RPMI8226 (cell line): ENCODE measurements around the gene ATMIN.
A peak's percentile ranks its signal among the peaks of the same experiment; 100 is the strongest.

Experiments
- DNase-seq: peaks from one replicate; pipeline ENCODE4 v3.0.0-alpha.2; 2015

Gene ATMIN

GRCh38 chr16:81006813-81007695 lies 28.6 kb upstream of the ATMIN start, which contains the start of the genes CENPN and CMC2:
TSS of gene CENPN (plus strand) at chr16:81007214. CDS start at chr16:81011940, 4,726 bp downstream.
TSS of gene CMC2 (minus strand) at chr16:81006885. CDS start at chr16:80997394, 9,491 bp downstream.
- peak; percentile 94 for DNase-seq

DNA sequence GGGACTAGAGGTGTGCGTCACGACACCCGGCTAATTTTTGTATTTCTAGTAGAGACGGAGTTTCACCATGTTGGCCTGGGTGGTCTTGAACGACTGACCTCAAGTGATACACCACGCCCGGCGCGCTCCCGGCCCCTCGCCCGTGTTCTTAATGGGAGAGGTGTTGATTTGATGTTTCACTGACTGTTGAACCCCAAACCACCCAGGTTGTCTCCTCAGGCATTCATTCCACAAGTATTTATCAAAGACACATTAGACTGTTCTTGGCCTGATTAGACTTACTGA lies 27.2 kb upstream of the ATMIN start:
- DNase-seq, result no peak

DNA sequence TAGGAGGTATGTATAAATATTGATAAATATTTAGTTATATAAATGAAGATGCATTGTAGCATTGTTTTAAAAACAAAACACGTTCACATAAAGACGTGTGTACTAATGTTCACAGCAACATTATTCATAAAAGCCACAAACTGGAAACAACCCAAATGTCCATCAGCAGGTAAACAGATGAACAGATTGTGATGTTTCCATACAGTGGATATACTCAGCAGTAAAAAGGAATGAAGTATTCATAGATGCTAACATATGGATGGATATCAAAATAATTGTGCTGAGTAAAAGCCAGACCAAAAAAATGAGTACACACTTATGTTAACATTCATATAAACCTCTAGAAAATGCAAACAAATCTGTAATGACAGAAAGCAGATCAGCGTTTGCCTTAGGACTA lies 22.7 kb upstream of the ATMIN start:
- no peak for DNase-seq

- no peak for DNase-seq
These were observed 21.0 kb upstream of the ATMIN start for GRCh38 chr16:81014672-81015071.

DNA sequence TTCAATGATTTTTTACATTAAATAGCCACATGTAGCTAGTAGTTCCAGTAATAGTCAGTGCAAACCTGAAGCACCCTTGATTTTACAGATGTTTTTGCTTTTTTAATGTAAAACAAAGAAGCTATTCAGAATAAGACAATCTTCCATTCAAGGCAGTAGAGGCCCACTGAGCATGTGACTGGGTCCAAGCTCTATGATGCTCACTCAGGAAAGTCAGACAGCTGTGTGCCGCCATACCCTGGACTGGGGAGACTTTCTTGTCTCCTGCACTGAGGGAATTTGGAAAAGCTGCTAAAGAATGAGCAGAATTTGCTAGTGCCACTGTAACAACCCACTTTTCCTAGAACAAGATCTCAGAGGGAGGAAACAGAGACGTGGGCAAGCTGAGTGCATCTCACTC lies 17.1 kb upstream of the ATMIN start:
- DNase-seq, result no peak

- DNase-seq, result no peak
These were observed 9.2 kb upstream of the ATMIN start for GRCh38 chr16:81026429-81026828.

DNA sequence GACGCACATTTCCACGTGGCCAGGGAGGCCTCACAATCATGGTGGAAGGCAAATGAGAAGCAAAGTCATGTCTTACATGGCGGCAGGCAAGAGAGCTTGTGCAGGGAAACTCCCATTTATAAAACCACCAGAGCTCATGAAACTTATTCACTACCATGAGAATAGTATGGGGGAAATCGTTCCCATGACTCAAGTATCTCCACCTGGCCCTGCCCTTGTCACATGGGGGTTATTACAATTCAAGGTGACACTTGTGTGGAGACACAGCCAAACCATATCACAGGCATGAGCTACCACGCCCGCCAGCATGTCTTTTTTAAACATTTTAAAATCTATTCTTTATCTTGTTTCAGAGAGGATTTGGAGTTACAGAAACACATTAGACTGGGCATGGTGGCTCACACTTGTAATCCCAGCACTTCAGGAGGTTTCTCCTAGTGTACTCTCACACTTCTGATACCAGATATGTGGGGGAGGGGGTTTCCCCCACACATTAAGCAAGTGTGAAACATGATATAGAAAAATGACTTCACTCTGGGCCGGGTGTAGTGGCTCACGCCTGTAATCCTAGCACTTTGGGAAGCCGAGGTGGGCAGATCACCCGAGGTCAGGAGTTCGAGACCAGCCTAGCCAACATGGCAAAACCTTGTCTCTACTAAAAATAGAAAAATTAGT lies 5.6 kb upstream of the ATMIN start:
- no peak for DNase-seq

DNA sequence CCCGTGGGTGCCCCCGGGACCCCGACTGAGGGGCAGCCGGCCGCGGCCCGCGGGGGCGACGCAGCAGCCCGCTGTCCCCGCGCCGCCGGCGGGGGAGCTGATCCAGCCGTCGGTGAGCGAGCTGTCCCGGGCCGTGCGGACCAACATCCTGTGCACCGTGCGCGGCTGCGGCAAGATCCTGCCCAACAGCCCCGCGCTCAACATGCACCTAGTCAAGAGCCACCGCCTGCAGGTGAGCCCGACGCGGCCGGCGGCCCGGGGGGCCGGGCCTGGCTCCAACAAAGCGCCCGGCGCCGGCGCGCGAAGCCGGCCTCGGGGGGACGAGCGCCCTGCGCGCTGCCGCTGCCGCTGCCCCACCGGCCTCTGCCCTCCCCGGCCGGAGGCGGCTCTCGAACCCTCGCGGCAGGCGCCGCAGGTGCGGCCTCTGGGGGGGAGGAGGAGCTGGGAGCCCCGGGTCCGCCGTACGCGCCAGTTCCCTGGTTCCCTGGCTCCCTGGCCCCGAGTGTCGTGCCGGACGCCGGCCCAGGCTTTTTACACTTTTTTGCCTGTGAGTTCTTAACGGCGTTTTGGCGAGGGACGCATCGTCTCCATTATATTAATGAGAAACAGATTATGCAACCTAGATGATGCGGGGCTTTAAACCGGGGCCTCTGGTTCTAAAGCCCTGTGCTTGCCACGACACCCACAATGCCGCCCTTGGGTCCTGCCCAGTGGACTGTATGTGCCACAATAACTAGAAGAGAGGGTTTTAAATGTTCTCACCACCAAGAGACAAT lies 521 bp downstream of the ATMIN start:
- DNase-seq, result peak; percentile 49

GRCh38 chr16:81036751-81037350 lies 1.2 kb downstream of the ATMIN start:
- DNase-seq, result no peak

DNA sequence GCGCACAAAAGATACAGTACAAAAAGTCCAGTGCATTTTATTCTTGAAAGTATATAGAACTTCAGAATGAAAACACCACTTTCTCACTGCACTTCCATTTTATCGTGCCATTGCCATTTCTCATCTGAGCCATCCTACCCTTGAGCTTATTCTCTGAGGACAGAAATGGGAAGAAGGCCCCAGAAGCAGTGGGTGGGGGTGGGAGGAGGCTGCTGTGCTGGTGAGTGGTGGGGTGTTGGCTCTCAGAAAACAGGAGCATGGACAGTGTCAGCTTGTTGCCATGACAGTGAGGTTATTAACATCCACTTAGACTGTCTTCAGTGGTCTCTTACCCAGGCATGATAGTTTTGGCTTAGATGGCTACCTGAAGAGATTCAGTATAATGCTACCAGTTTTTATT lies 4.5 kb downstream of the ATMIN start:
- DNase-seq, result no peak

- no peak for DNase-seq
These were observed 5.2 kb downstream of the ATMIN start for GRCh38 chr16:81040842-81041241.

DNA sequence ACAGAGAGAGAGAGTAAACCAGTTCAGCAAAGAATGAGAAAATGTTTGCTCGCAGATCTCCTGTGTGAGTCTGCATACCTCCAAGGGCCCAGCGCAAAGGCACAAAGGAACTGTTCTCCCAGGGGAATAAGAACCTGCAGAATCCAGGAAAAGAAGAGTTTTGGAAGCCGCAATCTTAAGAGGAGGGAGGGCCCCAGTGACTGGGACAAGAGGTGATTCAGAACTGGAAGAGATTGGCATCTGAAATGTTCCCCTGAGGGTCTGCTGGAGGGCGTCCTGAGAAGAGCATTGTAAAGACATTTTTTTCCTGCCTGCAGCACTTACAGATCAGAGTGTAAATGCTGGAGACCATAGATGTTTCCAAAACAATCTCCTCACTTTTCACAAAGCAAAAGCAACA lies 6.1 kb downstream of the ATMIN start:
- DNase-seq, result no peak

- DNase-seq, result no peak
These were observed 7.2 kb downstream of the ATMIN start for GRCh38 chr16:81042821-81043220.

- DNase-seq, result no peak
These were observed 18.1 kb downstream of the ATMIN start for GRCh38 chr16:81053761-81054160.

GRCh38 chr16:81060576-81061306 lies 25.1 kb downstream of the ATMIN start:
- DNase-seq, result no peak

DNA sequence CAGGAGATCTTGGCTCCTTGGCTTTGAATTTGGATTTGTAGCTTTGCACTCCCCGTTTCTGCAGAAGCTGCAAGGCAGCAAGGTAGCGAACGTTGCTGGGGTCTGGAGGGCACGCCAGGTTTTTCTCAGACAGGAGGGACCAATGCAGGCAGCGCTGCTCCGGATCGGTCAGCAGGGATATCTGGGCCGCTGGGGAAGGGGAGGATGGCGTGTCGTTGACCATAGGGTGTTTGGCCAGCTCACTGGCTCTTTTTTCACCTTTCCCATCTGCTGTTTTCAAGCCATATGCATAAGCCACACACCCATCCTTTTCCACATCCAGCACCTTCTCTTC lies 25.6 kb downstream of the ATMIN start:
- no peak for DNase-seq

DNA sequence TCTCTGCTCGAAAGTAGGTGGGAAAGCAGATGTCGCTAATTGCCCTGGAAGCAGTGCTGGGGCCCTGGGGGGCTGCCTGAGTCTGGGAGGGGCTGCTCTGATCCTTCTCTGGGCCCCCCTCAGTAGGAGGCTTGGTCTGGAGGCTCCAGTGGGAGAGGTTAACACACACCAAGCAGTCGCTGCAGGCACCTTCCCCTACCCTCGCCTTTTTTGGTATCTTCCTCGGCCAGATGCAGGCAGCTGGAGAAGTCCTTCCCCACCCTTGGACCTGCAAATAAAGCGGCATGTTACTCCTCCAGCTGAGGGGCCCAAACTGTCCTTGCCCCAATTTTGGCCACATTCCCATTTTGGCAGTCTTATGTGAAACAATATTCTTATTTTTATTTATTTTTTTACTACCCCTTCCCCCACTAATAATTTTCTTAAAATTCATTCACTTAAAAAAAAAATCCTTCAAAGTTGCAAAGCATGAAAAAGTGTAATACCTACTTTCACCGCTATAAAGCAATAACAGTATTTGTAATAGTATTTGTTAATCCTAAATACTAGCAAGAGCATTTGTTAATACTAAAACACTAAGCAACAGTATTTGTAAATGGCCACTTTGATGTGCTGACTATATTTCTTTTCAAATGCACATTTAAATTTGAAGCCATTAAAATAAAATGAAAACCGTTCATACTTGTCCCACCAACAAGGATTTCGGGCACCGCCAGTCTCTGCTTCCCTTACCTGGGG lies 26.4 kb downstream of the ATMIN start:
- no peak for DNase-seq

- no peak for DNase-seq
These were observed 31.0 kb downstream of the ATMIN start for GRCh38 chr16:81066681-81067080.

DNA sequence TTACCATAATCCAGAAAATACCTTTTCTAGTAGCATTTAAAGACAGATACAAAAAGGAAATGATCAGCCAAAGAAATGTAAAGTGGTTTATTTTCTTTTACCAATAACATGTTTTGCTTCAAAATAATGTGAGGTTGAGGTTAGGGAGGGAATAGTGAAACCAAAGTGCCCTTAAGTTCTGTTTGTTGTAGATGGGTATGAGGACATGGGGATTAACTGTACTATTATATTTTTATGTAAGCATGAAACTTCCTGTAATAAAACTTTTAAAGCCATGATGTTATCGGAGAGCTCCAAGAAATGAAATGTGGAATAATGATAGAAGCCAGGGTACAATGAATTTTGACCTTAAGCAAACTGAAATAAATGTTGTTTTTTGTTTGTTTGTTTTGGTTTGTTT lies 31.5 kb downstream of the ATMIN start:
- no peak for DNase-seq

- no peak for DNase-seq
These were observed 33.4 kb downstream of the ATMIN start for GRCh38 chr16:81069063-81069462.

DNA sequence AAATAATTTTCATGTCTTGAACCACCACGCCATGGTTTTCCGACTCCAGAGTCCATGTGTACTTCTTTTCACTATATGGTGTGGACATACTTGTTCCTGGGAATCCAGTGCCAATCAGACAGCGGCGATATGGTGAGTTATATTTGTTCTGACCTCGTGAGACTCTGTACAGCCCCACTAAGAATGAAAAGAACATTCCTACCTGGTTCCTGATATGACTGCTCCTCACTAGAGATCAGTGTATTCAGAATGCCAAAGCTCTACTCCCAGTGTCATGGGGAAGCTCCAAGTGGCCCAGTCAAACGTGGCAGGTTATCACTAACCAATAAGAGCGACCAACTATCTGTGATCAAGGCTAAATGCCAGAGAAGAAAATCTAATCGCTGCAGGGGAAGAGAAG lies 35.3 kb downstream of the ATMIN start:
- DNase-seq, result no peak

DNA sequence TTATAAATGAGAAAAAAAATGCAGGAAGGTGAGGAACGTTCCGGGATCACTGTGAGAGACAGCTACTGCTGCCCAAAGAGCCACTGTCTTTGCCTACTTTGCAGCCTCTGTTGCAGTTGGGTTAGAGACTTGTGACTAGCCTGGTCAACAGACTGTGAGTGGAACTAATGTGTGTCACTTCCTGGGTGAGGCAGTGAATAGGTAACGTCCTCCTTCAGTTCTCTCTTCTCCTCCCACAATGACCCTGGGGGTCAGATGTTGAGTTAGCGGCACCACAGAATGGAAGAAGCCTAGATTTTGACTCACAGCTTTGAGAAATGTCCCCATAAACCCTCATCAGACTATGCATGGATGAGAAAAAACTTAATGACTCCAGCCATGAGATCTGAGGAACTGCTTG lies 36.2 kb downstream of the ATMIN start:
- DNase-seq, result no peak
